HG02943 (cell line): ENCODE measurements around the gene TMEM52B.
A peak's percentile ranks its signal among the peaks of the same experiment; 100 is the strongest.
"Not testable (repeated sequence)": the region's sequence is repeated elsewhere in the genome, so short reads cannot be mapped to it uniquely, and the experiment has no call there.

ENCODE experiments used
- ATAC-seq: cut with Tn5 transposase; IDR thresholded peaks from one replicate; pipeline ENCODE4 v1.9.1; 2021; ENCODE audit warnings: mild to moderate bottlenecking, low read depth, moderate library complexity; ENCODE audit not compliant: unreplicated experiment

TMEM52B gene

GRCh38 chr12:10170216-10170615 is 8.6 kb upstream of the TMEM52B start:
- ATAC-seq: no peak

GRCh38 chr12:10171973-10172728 is 6.7 kb upstream of the TMEM52B start, which contains the start of gene OLR1:
Gene OLR1 (minus strand): TSS chr12:10172132. CDS start chr12:10172077, 55 bp downstream.
- no peak for ATAC-seq

DNA sequence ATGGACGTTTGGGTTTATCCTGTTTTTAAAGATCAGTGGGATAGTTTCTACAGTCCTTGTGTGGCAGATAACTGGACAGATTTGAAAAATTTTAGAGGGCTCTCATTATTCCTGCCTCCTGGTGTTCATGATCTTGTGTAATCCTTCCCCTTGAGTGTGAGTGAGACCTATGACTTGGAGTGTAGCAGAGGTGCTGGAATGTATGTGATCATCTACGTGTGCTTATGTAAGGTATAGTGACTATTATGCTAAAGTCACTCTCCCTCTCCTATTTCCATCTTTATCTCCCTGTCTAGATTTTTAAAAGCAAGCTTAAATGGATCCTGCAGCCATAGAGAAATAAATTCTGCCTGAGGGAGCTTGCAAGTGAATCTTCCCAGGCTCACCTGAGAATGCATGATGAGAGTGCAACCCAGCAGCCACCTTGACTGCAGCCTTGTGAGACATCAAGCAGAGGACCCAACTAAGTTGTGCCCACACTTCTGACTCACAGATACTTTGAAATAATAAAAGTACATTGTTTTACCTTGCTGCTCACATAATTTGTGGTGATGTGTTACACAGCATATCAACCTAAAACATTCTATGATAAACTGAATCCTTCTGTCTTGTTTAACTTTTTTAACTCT is 3.7 kb upstream of the TMEM52B start:
- ATAC-seq: no peak

DNA sequence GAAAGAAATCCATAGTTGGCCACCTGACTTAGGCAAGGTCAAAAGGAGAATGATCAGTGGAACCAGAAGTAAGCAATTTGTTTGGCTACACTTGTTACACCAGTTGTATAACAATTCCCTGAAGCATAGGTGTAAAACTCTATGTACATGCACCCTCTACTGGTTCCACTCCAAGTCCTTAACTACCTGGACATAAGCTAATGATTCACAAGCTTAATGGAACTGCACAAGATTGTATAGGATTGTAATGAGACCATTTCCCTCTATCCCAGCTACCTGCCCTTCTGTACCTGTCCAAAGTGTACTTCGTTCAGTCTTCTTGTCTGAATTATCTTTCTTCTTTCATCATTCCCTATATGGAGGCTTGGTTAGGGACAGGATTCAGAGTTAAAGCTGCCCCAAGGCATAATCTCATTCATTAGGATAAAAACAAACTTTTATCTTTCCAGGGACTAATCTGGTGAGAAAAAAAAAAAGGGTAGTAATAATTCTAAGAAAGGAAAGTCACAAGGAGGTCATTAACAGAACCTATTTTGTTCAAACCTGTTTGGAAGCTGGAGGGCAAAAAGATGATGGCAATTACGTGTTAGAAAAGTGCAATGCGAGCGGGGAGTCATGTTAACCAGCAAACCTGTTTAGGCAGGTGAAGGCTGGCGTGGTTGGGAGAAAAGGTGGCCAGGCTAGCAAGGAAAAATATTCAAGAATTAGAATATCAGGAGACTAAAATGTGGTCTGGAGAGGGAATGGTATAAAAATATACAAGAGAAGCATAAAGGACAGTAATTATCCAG is 2.8 kb upstream of the TMEM52B start:
- no peak for ATAC-seq

GRCh38 chr12:10179776-10180181 is 947 bp downstream of the TMEM52B start:
- no peak for ATAC-seq

GRCh38 chr12:10182354-10183049 is 3.7 kb downstream of the TMEM52B start:
- no peak for ATAC-seq

DNA sequence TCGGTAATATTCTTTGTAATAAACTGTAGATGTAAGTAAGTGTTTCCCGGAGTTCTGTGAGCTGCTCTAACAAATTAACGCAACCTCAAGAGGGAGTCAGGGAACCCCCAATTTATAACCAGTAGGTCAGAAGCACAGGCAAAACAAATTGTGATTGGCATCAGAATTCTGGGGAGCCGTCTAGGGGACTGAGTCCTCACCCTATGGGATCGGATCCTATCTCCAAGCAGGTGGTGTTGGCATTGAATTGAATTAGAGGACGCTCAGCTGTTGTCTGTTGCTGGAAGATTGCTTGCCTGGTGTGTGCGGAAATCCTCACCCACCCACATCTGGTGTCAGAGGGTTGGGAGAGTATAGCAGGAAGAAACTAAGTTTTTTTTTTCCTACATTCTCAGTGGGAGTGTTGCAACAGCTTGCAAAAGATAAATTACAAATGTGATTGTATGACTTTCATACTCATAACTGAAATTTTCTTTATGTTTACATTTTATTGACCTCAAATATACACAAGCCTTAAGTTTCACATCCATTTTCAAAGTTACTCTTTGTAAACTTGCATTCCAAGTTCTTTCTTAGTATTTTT is 5.5 kb downstream of the TMEM52B start:
- ATAC-seq: no peak

GRCh38 chr12:10186299-10186698 is 7.5 kb downstream of the TMEM52B start:
- no peak for ATAC-seq

DNA sequence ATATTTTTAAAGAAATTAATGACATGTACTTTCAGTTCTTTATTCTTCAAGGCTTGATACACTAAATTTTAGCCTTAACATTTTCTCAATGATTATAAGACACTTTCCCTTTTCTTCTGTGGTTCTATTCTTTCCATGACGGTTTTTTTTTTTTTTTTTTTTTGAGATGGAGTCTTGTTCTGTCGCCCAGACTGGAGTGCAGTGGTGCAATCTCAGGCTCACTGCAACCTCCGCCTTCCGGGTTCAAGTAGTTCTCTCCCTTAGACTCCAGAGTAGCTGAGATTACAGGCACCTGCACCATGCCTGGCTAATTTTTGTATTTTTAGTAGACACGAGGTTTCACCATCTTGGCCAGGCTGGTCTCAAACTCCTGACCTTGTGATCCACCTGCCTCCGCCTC is 8.1 kb downstream of the TMEM52B start:
- ATAC-seq: not testable (repeated sequence)

- no peak for ATAC-seq
Observed at GRCh38 chr12:10189653-10190052, 10.8 kb downstream of the TMEM52B start.

GRCh38 chr12:10190558-10191388 is 11.9 kb downstream of the TMEM52B start:
- ATAC-seq: peak; percentile 82

- no peak for ATAC-seq
Observed at GRCh38 chr12:10191865-10192264, 13.0 kb downstream of the TMEM52B start.

DNA sequence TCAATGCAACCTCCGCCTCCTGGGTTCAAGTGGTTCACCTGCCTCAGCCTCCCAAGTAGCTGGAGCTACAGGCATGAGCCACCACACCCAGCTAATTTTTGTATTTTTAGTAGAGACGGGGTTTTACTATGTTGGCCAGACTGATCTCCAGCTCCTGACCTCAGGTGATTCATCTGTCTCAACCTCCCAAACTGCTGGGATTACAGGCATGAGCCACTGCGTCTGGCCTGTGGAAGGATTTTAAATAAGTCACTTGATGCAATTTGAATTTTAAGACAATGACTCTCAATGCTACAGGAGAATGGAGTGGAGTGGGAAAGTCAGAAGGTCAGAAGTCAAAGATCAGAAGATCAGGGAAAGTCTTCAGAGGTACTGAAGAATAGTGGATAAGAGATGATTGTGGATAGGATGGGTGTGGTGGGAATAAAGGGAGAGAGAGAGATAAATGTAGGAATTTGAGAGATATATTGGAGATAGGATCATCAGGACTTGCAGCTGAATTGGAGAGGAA is 15.4 kb downstream of the TMEM52B start:
- ATAC-seq: no peak

DNA sequence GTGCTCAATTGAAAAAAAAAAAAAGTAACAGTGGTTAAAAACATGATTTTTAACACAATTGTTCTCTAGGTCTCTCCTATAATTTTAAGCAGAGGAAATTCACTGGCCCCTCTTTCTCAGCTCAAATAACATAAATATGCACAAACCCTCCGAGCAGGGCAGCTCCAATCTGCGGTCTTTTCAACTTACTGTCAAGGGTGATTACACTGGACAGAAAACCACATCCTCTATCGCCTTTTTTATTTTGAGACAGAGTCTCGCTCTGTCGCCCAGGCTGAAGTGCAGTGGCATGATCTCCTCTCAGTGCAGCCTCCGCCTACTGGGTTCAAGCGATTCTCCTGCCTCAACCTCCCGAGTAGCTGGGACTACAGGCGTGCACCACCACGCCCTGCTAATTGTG is 17.4 kb downstream of the TMEM52B start:
- no peak for ATAC-seq

DNA sequence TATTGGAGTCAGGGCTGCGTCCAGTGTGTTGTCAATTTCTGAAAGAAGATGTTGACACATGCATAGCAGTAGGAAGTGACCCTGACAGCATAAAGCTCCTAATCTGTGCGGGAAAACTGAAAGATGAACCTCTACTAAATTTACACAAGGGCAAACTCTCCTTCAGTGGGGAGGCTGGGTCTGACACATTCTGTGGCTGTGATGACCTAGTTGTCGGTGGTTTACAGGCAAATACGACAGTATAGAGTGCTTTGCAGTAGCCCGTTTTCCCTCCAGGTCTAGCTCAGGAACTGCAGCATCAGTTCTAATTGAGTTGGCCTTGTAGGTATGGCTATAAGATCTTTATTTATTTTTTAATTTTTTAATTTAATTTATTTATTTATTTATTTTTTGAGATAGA is 19.0 kb downstream of the TMEM52B start:
- no peak for ATAC-seq

DNA sequence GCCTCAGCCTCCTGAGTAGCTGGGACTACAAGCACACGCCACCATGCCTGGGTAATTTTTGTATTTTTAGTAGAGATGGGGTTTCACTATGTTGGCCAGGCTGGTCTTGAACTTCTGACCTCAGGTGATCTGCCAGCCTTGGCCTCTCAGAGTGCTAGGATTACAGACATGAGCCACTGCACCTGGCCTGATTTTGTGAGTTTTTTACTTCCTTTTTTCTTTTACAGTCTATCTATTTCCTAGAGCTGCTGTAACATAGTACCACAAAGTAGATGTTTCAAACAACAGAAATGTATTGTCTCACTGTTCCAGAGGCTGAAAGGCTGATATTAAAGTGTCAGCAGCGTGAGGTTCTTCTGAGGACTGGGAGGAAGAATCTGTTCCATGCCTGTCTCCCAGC is 25.7 kb downstream of the TMEM52B start:
- not testable (repeated sequence) for ATAC-seq

GRCh38 chr12:10205220-10205807 is 26.5 kb downstream of the TMEM52B start:
- no peak for ATAC-seq

DNA sequence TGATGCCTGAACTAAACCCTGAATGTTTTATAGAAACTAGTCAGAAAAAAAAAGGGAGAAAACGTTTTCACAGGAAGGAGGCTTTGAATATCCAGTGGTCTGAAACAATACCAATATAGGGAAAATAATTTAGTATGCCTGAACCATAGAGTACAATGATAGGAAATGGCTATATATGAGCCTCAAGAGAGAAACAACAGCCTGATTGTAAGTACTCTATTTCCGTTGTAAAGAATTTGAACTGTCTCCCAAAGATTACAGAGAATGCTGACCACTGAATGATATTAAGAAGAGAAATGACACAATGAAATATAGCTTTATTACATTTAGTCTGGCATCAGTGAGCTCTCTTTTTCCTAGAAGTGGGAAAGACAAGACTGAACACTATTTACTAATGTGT is 28.3 kb downstream of the TMEM52B start:
- ATAC-seq: no peak

GRCh38 chr12:10210225-10210624 is 31.4 kb downstream of the TMEM52B start:
- no peak for ATAC-seq
